ENCODE results near the gene MFSD2A.
"Not testable (repeated sequence)": the region's sequence is repeated elsewhere in the genome, so short reads cannot be mapped to it uniquely, and the experiment has no call there.

MFSD2A gene

GRCh38 chr1:40007481-40008034, 52.6 kb downstream of the MFSD2A start:
- not testable (repeated sequence) for DNase-seq

- DNase-seq, result no peak
These were observed 56.3 kb downstream of the MFSD2A start for GRCh38 chr1:40011198-40011597.

GRCh38 chr1:40014253-40014706, 59.3 kb downstream of the MFSD2A start:
- DNase-seq, result peak; percentile 46

GRCh38 chr1:40014812-40015594, 60.1 kb downstream of the MFSD2A start:
- DNase-seq, result no peak

DNA sequence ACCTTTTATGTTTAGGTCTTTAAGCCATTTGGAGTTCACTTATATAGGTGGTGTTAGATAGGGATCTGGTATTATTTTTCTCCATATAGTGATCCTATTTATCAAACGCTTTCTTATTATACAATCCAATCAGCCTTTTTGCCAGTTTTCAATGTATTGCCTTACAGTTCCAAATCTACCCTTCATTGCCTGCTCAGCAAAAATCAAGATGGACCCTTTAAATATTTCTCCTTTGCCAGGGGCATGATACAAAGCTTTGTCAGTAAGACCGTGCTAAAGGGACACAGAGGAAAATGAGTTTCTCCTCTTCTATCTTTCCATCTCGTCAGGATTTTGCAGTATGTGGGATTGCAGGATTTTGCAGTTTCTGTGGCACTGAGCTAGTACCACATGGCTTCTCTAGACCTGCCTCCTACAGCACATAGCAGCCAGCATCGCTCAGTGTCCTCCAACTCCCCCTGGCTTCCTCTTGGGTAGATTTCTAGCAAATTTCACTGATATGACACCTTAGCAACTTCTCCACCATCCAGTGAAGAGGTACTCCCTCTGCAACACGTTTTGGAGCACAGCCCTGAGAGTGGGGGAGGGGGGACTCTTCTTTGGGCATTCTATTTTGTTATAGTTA, 63.1 kb downstream of the MFSD2A start:
- no peak for DNase-seq

Measured in CD4-positive, alpha-beta T cell treated with Interleukin-10 for 1 hour (primary cell).